Measurements from ENCODE around the gene SPTB.

- TF ChIP-seq YY1 (IDR thresholded peaks at IDR 0.05; ENCODE audit: insufficient read depth, insufficient read length), result no peak
- TF ChIP-seq SUZ12 (IDR thresholded peaks at IDR 0.05; ENCODE audit: extremely low read depth, insufficient read depth, insufficient read length), result no peak
These were observed 160.1 kb downstream of the SPTB start for GRCh38 chr14:64719601-64720000.

Data from NT2/D1 (cell line).